SKM-1 (cell line): ENCODE results near the gene SPAG9.
"Not testable (repeated sequence)": the region's sequence is repeated elsewhere in the genome, so short reads cannot be mapped to it uniquely, and the experiment has no call there.

ENCODE experiments used
- DNase-seq: peaks from one replicate; lab custom pipeline; 2025; ENCODE audit not compliant: unreplicated experiment; lab: John Stamatoyannopoulos, UW

Gene SPAG9

DNA sequence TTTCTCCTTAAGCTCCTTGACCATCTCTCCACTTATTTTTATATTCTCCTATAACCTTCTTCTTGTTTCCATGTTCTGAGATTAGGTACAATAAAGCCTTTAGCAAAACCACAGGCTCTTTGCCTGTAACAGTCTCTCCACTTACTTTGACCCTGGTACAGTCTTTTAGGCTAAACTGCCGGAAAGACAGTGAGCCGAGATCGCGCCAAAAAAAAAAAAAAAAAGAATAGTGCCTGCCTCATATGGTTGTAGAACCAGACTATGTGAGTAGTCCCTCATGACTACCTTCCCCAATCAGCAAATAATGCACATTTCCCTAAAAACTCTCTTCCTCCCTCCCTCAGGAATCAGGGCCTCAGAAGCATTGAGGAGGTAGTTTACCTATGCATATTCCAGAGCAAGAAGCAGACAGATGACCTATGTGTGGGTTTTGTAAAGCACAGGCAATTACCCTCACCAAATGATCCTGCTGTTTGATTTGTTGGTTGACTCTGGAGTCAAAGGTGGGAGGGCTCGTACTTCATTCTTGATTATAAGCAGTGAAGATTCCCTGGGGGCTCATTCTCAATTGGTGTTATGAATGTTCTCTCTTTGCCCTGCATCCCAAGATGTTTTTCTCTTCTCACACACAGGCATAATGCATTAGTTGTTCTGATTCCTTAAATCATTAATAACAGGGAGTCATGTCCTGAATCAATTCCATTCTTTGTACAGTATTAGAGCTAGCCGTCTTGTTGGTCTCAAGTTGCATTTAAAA, 23.8 kb upstream of the SPAG9 start:
- no peak for DNase-seq

DNA sequence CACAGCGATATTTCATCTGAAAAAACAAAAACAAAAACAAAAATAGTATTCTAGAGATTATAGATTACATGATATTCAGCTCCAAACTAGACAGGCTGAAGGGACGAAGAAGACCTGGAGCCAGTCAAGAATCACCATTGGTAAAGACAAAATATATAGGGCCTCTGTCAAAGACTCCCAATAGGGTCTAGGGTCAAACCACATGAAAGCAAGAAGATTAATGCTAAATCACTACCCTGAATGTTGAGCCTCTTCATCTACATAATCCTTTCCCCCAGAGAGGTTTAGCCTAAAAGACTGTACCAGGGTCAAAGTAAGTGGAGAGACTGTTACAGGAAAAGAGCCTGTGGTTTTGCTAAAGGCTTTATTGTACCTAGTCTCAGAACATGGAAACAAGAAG, 21.9 kb upstream of the SPAG9 start:
- DNase-seq = no peak

DNA sequence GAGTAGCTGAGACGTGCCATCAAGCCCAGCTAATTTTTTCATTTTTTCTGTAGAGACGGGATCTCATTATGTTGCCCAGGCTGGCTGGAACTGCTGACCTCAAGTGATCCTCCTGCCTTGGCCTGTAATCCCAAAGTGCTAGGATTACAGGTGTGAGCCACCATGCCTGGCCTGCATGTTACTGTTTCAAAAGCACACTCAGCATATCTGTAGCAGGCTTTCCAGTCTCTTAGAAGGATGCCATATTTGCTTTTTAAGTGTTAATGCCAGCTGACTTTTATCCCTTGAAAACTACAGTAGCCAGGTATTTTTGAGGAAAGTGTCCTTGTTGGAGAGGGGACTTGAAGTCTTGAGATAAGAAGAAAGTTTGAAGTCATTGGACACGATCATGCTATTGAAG, 15.3 kb upstream of the SPAG9 start:
- DNase-seq = no peak

DNA sequence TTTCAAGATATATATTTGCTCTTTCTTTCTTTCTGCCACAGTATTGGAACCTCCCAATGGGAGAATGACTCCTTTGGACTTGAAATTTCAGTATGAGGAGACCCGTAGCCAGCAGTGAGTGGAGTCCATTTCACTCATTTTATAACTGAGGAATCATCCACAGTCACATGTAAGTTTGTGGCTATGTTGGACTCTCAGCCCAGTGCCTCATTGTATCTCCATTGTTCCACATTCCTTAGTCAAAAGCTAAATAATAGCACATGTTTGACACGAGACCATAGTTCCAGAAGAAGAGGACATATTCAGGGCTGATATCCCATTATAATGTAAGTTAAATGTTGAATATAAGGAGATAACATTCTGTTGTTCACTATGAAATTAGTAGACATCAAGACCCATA, 12.7 kb upstream of the SPAG9 start:
- DNase-seq = no peak

DNA sequence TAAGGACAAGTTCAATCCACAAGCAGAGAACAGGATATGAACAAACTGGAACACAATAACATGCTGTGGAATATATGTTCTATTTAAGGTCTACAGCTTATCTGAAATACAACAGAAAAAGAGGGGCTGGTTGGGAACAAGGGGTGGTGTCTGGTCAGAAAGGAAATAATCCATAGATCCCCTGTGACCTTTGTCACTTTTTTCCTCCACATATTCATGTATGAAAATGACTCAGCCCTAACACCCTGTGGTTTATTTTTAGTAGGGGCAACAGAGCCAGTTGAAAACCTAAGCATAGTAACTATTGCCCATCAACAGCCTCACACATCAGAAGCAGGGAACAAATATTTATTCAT, 12.3 kb upstream of the SPAG9 start:
- DNase-seq = no peak

DNA sequence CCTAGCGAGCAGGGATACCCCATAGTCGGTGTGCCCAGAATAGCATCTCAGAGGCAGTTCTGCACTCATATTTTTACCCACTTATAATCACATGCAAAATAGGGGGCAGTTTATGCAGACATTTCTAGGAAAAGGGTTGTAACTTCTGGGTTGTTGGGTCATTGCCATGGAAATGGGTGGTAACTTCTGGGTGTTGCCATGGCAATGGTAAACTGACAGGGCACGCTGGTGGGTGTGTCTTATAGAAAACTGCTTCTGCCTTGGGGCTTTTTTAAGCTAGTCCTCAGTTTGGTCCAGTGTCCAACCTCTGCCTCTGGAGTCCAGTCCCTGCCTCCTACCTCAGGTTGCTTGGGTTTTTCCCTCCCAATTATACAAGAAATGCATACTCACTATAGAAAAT, 7.4 kb upstream of the SPAG9 start:
- no peak for DNase-seq

DNA sequence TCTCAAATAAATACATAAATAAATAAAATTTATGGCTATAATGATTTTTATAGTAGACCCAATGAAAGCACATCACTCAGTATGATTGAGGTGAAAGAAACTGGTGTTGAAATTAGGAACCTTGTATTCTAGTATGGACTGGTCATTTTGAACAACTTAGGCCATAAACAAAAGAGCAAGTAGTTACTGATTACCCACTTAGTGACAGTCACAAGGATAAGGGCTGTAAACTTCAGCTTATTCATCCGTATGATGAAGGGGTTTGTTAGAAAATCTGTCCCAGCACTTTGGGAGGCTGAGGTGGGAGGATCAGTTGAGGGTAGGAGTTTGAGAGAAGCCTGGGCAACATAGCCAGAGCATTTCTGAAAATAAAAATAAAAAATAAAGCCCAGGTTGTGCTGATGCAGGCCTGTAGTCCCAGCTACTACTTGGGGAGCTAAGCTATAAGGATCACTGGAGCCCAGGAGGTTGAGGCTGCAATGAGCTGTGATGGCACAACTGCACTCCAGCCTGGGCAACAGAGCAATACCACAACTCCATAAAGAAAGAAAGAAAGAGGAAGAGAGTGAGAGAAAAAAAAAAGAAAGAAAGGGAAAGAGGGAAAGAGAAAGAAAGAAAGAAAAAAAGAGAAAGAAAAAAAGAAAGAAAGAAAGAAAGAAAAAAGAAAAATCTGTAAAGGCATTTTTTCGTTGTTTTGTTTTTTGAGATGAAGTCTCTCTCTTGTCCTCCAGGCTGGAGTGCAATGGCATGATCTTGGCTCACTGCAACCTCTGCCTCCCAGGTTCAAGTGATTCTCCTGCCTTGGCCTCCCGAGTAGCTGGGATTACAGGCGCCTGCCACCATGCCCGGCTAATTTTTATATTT, 4.2 kb upstream of the SPAG9 start:
- no peak for DNase-seq

DNA sequence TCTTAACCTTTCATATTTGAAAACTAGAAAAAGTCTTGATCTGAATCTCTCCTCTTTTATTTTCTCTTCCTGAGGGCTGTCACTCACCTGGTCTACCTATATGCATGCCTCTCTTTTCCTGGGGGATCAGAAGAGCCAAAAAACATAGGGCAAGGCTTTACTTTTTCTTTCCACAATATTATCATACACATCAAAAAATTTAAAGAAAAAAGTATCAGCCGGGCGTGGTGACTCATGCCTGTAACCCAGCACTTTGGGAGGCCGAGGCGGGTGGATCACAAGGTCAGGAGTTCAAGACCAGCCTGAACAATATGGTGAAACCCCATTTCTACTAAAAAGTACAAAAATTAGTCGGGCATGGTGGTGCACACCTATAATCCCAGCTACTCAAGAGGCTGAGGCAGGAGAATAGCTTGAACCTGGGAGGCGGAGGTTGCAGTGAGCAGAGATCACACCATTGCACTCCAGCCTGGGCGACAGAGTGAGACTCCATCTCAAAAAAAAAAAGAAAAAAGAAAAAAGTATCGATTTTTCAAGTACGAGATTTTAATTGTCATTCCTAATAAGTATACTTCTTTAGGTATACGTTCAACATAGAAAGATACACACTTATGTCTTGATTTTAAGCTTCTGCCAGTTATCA, 1.9 kb upstream of the SPAG9 start:
- DNase-seq = not testable (repeated sequence)

DNA sequence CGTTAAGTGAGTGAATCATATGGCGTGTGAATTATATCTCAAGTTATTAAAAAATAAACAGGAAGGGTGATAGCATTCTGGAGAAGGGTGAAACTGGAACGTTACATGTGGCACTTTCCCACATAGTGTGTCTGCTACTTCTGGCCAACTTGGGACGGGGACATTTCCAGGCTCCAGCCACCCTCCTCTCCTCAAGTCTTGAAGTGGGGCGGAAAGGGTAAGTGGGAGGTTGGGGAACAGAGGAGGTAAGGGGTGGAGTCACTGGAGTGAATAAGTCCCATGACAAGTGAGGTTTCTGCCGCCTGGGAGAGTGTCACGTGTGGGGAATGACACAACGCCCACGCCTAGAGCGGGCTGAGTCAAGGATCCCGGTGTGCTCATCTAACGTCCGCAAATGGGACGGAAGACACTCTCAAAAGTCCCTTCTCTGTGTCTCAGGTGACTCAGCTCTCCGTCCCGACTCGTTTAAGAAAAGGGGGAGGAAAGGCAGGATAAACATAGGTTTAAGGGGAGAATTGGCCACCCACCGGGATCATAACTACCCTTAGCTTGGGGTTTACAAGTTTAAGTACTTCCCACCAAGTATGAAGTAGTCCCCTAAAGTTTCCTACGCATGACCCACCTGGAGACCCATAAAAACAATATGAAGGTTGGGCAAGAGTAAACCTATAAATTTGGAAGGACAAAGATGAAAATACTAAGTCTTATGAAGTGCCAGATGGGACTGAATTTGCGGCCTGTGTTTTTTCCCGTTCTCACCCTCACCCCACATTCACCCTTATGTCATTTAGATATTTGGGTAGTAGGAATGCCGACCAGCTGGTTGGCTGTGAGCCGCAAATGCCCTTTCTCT, 1.2 kb upstream of the SPAG9 start:
- peak; percentile 90 for DNase-seq

DNA sequence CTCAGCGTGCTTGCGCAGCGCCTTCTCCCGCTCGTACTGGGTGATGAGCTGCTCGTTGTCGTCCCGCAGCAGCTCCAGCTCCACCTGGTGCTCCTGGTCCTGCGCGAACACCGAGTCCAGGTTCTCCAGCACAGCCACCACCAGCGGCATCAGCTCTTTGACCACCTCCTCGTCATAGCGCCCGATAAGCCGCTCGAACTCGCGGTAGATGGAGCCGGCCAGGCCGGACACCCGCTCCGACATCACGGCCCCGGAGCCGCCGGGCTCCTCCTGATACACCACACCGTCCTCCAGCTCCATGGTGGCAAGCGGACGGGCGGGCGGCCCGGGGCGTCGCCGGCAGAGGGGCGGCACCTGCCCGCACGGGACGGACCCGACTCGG, 320 bp downstream of the SPAG9 start:
- DNase-seq = no peak

DNA sequence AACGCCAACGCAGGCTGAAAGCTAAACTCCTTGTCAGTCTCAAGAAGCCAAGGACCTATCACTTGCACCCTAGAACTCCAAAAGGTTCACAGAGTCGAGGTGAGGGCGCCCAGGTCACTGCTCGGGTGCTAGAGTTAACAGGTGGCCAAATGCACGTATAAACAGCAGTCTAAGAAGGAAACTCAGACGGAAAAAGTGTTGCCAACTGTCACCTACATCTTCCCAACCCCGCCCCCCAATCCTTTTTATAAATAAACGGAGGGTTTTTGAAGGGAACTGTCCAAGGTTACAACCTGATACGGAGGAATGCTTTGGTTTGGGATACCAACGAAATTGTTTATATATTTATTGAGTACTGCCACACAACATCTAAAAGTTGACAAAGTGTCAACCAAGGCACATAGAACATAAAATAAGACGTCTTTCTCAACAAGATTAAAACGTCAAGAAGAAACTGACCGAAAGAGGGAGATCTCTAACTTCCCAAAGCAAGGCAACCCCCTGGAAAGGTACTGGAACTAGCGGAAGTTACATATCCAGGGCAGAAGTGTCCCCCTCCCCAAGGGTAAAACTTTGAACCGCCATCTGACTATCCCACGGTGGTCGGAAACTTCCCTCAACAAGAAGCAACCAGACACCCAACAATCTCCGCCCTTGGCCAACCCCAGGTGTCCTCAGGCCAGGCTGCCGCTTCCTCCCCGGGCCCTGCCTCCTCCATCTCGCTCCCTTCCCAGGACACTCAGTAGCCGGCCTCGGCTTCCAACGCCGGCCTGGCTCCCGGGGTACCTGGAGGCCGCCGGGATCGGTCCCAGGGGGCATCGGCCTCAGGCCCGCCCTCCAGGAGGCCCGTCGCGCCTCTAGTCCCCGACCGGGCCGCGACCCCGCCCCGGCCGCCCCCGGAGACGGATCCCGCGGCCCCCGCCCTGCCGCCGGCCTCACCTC, 982 bp downstream of the SPAG9 start:
- DNase-seq = no peak

DNA sequence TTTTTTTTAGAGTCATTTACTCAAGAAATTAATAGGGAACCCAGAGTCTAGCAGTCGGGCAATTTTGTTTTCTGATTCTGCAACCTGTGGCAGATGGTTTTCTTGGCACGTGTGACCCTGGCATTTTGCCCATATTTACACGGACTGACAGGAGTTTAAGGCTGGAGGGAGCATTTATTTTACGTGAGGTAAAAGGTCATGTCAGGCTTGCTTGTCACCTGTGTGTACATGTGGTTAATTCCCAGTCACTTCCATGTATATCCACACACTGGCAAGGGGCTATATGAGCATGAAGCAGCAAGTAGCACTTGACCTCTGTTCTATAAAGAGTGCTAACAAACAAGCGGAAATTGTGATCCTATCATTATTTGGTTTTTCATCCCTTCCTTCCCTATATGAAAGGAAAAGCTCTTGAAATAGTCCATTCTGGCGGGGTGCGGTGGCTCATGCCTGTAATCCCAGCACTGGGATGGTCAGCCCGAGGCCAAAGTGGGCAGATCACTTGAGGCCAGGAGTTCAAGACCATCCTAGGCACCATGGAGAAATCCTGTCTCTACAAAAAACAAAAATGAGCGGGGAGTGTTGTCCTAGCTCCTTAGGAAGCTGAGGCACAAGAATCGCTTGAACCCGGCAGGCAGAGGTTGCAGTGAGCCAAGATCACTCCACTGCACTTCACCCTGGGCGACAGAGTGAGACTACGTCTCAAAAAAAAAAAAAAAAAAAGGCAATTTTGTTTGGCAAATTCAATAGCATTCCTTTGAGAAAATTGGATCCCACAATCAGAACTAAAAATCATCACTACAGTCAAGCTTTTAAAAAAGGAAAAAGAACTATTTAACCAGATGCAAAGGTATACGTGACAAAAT, 2.1 kb downstream of the SPAG9 start:
- no peak for DNase-seq

DNA sequence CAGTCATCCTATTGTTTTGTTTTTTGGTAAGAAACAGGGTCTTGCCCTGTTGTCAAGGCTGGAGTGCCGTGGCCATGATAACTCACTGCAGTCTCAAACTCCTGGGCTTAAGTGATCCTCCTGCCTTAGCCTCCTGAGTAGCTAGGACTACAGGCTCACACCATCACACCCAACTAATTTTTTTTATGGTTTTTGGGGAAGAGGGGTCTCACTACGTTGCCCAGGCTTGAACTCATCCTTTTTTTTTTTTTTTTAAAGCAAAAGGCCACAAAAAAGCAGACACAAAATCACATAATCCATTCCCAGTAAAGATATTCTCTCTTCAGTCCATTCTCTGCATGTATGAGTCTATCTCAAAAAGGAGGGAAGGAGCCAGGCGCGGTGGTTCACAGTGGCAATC, 5.5 kb downstream of the SPAG9 start:
- DNase-seq = no peak

DNA sequence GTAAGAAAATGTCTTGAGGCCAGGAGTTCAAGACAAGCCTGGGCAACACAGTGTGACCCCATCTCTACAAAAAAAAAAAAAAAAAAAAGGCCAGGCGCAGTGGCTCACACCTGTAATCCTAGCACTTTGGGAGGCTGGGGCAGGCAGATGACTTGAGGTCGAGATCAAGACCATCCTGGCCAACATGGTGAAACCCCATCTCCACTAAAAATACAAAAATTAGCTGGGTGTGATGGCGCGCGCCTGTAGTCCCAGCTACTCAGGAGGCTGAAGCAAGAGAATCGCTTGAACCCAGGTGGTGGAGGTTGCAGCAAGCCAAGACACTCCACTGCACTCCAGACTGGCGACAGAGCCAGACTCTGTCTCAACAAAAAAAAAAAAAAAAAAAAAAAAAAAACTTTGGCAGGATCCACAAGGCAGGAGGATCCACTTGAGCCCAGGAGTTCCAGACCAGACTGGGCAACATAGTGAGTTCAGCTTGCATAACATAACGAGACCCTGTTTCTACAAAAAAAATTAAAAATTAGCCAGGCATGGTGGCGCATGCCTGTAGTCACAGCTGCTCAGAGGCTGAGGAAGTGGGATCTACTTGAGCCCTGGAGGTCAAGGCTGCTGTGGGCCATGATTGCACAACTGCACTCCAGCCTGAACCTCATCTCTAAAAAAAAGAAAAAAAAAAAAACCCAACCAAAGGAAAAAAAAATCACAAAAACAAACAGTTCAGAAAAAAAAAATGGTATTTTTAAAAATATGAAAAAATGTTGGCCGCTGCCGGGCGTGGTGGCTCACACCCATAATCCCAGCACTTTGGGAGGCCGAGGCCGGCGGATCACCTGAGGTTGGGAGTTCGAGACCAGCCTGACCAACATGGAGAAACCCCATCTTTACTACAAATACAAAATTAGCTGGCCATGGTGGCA, 8.1 kb downstream of the SPAG9 start:
- DNase-seq = peak; percentile 39

DNA sequence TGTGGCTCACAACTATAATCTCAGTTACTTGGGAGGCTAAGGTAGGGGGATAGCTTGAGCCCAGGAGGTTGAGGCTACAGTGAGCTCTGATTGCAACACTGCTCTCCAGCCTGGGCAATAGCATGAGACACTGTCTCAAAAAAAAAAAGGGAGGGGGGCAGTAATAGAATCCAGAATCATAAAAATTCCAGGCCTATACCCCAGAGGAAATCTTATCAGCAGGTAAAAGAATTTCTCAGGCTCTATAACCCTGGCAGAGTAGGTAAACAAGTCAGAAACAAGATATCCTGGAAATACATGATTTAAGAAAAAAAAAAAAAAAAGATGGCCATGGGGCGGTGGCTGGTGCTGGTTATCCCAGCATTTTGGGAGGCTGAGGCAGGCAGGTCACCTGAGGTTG, 12.9 kb downstream of the SPAG9 start:
- DNase-seq = no peak

DNA sequence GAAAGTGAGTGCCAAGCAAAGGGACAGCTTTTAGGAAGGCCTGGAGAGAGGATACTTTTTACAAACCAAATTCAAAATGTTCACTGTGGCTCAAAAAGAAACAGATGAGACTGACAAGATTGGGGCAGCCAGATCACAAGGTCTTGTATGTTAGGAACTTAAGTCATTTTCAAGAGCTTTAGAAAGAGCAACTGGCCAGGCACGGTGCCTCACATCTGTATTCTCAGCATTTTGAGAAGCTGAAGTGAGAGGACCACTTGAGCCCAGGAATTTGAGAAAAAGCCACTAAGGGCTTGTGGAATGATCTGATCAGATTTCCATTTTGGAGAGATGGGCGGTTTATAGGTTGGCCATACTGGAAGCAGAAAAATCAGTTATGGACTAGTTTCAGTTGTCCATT, 17.2 kb downstream of the SPAG9 start:
- DNase-seq = no peak

DNA sequence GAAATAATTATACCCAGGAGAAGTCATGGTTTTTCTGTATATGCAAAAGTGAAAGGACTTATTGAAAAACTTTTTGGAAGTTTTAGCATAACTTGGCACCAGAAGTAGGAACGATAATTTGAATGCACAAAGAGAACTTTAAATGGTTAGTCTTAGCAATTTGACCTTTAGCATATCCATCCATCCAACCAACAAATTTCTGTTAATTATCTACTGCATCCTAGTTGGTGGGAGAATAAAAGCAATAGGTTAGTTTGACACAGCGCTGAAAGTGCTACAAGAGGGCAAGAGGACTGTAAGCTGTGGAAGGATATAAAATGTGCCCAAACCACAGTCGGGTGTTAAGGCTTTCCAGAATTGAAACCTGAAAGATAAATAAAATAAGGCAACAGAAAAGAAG, 17.6 kb downstream of the SPAG9 start:
- DNase-seq = no peak
